ENCODE results near the gene GAS6.

DNA sequence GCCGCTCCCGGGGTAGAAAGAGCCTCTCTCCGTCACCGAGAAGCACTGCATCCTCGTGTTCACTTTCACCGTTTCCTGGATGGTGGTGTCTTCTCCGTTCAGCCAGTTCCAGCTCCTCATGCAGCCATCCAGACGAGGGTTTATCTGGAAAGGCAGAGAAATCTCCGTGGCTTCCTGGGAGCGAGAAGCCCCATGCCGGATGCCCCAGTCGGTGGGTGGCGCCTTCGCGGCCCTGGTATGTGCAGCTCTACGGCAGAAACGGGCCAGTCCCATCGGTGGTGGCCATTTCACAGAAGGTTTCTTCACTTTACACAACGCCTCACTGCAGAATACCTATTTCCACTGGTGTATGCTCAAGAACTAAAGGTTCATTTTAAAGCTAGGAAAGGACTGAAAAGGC is 36.9 kb downstream of the GAS6 start:
- TF ChIP-seq ZNF24 (IDR thresholded peaks at IDR 0.05) (no peak), CTCF (IDR thresholded peaks at IDR 0.05 in 2 of 3, conservative IDR thresholded peaks at IDR 0.05 in 1 of 3; ENCODE audit: insufficient read depth in 2 of 3, low read depth in 1 of 3, low read length in 3 of 3) (no peak), NFIC (IDR thresholded peaks at IDR 0.05) (no peak), CBX5 (IDR thresholded peaks at IDR 0.05; ENCODE audit: borderline replicate concordance, low read depth) (no peak), ADNP (tag; IDR thresholded peaks at IDR 0.05) (no peak), POLR3A (IDR thresholded peaks at IDR 0.05; ENCODE audit: borderline replicate concordance, extremely low read depth, insufficient read depth, insufficient read length) (no peak), PHF21A (IDR thresholded peaks at IDR 0.05; ENCODE audit: borderline replicate concordance, low read depth) (no peak)
- TF ChIP-seq, protein P1, sequence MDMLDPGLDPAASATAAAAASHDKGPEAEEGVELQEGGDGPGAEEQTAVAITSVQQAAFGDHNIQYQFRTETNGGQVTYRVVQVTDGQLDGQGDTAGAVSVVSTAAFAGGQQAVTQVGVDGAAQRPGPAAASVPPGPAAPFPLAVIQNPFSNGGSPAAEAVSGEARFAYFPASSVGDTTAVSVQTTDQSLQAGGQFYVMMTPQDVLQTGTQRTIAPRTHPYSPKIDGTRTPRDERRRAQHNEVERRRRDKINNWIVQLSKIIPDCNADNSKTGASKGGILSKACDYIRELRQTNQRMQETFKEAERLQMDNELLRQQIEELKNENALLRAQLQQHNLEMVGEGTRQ (CRISPR knock-in tag; IDR thresholded peaks at IDR 0.05), result no peak

Data from K562 (cell line).